Endothelial cell of umbilical vein (primary cell): Measurements from ENCODE around the gene CCDC93. TPM values are rescaled to one million over a fixed set of nuclear protein-coding genes. Genes with fewer than 3 reads are reported as not detected.

Experiments used
- BruUV-seq: library from RNA; stranded (reverse); fragments of 400-500 nt; replicated peaks from 2 replicates; lab custom pipeline; 2021; lab: Mats Ljungman, UMichigan
- CTCF ChIA-PET: fragments of 300-600, 350-600 bp; sonication (Branson Sonifier 250); formaldehyde crosslinking; loops from one replicate; lab custom pipeline; 2021; ENCODE audit warnings: antibody characterized with exemption, inconsistent platforms; lab: Charles Lee
- POLR2A ChIA-PET: fragments of 300-600, 350-600 bp; sonication (Branson Sonifier 250); formaldehyde crosslinking; loops from one replicate; lab custom pipeline; 2021; ENCODE audit warnings: antibody characterized with exemption, inconsistent platforms; lab: Charles Lee
- DNase-seq: peaks from one replicate; pipeline ENCODE4 v3.0.0-alpha.2; 2011; ENCODE audit warnings: low read depth, low spot score
- FAIRE-seq: peaks from 2 replicates; lab custom pipeline; 2011; peaks lifted over from hg19 to GRCh38; lab: Jason Lieb, UNC
- H2AFZ ChIP-seq: 2 replicates; pipeline ENCODE4 v1.6.0; 2012; ENCODE audit warnings: low read depth, low read length, control low read depth, inconsistent platforms
- H3K27ac ChIP-seq: 2 replicates; pipeline ENCODE4 v1.5.1; 2011; ENCODE audit warnings: low read depth, mild to moderate bottlenecking, control low read depth, low read length, moderate library complexity; ENCODE audit not compliant: insufficient read depth
- H3K27me3 ChIP-seq, 2 experiments: 2 replicates each; pipeline versions ENCODE4 v1.6.0 to v1.6.1; 2011; ENCODE audit warnings: low read length in 2 of 2, mixed read lengths in 1 of 2; ENCODE audit not compliant: control insufficient read depth in 2 of 2, insufficient read depth in 2 of 2
- H3K36me3 ChIP-seq, 2 experiments: 2 replicates in 1 of 2; 3 replicates in 1 of 2; pipeline ENCODE4 v1.5.1; 2011; ENCODE audit warnings: low read length in 2 of 2, mild to moderate bottlenecking in 1 of 2, moderate library complexity in 1 of 2; ENCODE audit not compliant: control insufficient read depth in 2 of 2, insufficient read depth in 2 of 2; ENCODE audit errors: extremely low read depth in 1 of 2
- H3K4me1 ChIP-seq: 3 replicates; pipeline ENCODE4 v1.5.1; 2011; ENCODE audit warnings: mild to moderate bottlenecking, low read length; ENCODE audit not compliant: control insufficient read depth, insufficient read depth; ENCODE audit errors: extremely low read depth
- H3K4me2 ChIP-seq: 2 replicates; pipeline ENCODE4 v1.6.1; 2011; ENCODE audit warnings: low read length, control low read depth, mixed read lengths; ENCODE audit not compliant: insufficient read depth
- H3K4me3 ChIP-seq, 3 experiments: fragments of 200-600 bp in 1 of 3; sonication (generic), shearing (Covaris generic) in 1 of 3; replicated peaks in 1 of 3; 2 replicates each; pipeline ENCODE4 v1.5.1; 2011 to 2016; ENCODE audit warnings: control low read depth in 3 of 3, low read length in 3 of 3, mild to moderate bottlenecking in 2 of 3, inconsistent platforms in 1 of 3, low read depth in 1 of 3, moderate library complexity in 1 of 3; ENCODE audit not compliant: insufficient read depth in 1 of 3
- H3K79me2 ChIP-seq: 2 replicates; pipeline ENCODE4 v1.6.0; 2012; ENCODE audit warnings: low read length, inconsistent platforms; ENCODE audit not compliant: control insufficient read depth, insufficient read depth
- H3K9ac ChIP-seq: replicated peaks from 2 replicates; pipeline ENCODE3; 2011; ENCODE audit warnings: low read length, control low read depth; ENCODE audit not compliant: insufficient read depth; ENCODE audit errors: extremely low read depth
- H3K9me1 ChIP-seq: replicated peaks from 3 replicates; pipeline ENCODE4 v1.6.0; 2011; ENCODE audit warnings: mild to moderate bottlenecking, low read length; ENCODE audit not compliant: control insufficient read depth, insufficient read depth; ENCODE audit errors: extremely low read depth
- H3K9me3 ChIP-seq: replicated peaks from 2 replicates; pipeline ENCODE4 v1.5.1; 2012; ENCODE audit warnings: low read length, inconsistent platforms; ENCODE audit not compliant: control insufficient read depth, insufficient read depth
- H4K20me1 ChIP-seq: replicated peaks from 2 replicates; pipeline ENCODE3; 2011; ENCODE audit warnings: mild to moderate bottlenecking, low read length; ENCODE audit not compliant: control insufficient read depth, insufficient read depth; ENCODE audit errors: extremely low read depth
- CTCF ChIP-seq, 2 donors: IDR thresholded peaks; 1 replicate in 1 of 2; 2 replicates in 1 of 2; pipeline ENCODE4 v1.5.1; 2011; ENCODE audit warnings: low read length in 2 of 2, mild to moderate bottlenecking in 2 of 2, moderate library complexity in 2 of 2, control low read depth in 1 of 2, inconsistent platforms in 1 of 2, low read depth in 1 of 2; ENCODE audit not compliant: insufficient read depth in 1 of 2; ENCODE audit errors: extremely low read depth in 1 of 2
- EZH2 ChIP-seq: IDR thresholded peaks from 2 replicates; pipeline ENCODE4 v1.6.1; 2012; ENCODE audit warnings: borderline replicate concordance, low read depth, mild to moderate bottlenecking, moderate library complexity, low read length, inconsistent platforms; ENCODE audit not compliant: severe bottlenecking
- FOS ChIP-seq: IDR thresholded peaks from 2 replicates; pipeline ENCODE4 v1.6.1; 2011; ENCODE audit warnings: mild to moderate bottlenecking, low read length, moderate library complexity, borderline replicate concordance; ENCODE audit not compliant: insufficient read depth
- JUN ChIP-seq: IDR thresholded peaks from 2 replicates; pipeline ENCODE4 v1.6.1; 2011; ENCODE audit warnings: borderline replicate concordance, low read depth; ENCODE audit not compliant: insufficient read length, insufficient read depth
- MYC ChIP-seq: IDR thresholded peaks from one replicate; pipeline ENCODE4 v1.6.1; 2011; ENCODE audit warnings: mild to moderate bottlenecking, low read depth, low read length
- dilution Hi-C: fragments of 300-500 bp; cut with MboI; formaldehyde crosslinking; loops from one replicate; pipeline ENCODE4 v1.15.0; 2019; ENCODE audit warnings: low sequenced_read_pairs; ENCODE audit not compliant: extremely low pct_ligation_motif_present
- intact Hi-C: fragments of 100-400 bp; cut with micrococcal nuclease; formaldehyde crosslinking; loops from one replicate; pipeline ENCODE4 v1.10.0; 2022
- polyA plus RNA-seq, 4 experiments: library from polyadenylated mRNA; depleted of rRNA in 3 of 4; stranded (reverse) in 3 of 4; unstranded in 1 of 4; fragments of >200 nt; gene quantifications; 2 replicates each; pipeline versions ENCODE4 v1.2.1 to v1.2.3, GENCODE V29; 2011 to 2012; ENCODE audit warnings: missing spikeins in 1 of 4
- total RNA-seq: library from RNA; stranded (reverse); gene quantifications from 2 replicates; pipeline ENCODE4 v1.2.3, GENCODE V29; 2021

Gene CCDC93
- total and polyA plus RNA-seq, 2 donors (not counting 3 experiments of a cell fraction or from before 2014, with no cell fraction given), result 13.8 to 35.1 TPM

GRCh38 chr2:118054213-118055008, 40.5 kb upstream of the CCDC93 start:
- Histone ChIP-seq H3K9me3 (no peaks in the 10 kb centered on the region), H3K4me2 (no peak overlapping the region), H3K27ac (no peak overlapping the region), H3K9me1 (no peaks in the 10 kb centered on the region), H3K27me3 (peaks cover 8 to 13% of the 10 kb centered on the region in 2 experiments), H3K9ac (no peak overlapping the region), H4K20me1 (no peaks in the 10 kb centered on the region), H3K4me3 (no peak overlapping the region), H3K36me3 (no peaks in the 10 kb centered on the region), H2AFZ (no peak overlapping the region), H3K4me1 (peaks cover 14% of the 10 kb centered on the region), H3K79me2 (no peaks in the 10 kb centered on the region)
- intact Hi-C loops (no loop called here), dilution Hi-C loops (no loop called here)
- ChIA-PET CTCF (interaction anchor here (0.6 to 2.9 kb wide), 2 partner anchors 8 to 18 kb away, joined by 3 to 16 read pairs; no protein-coding TSS in a partner anchor), POLR2A (no interaction called here)
- no TSS peak for BruUV-seq
- DNase-seq, result no peak
- TF ChIP-seq FOS, result no peak
- TF ChIP-seq JUN, result no peak
- no peak for TF ChIP-seq EZH2
- no peak for TF ChIP-seq MYC
- no peak for TF ChIP-seq CTCF (IDR thresholded peaks at IDR 0.05; ENCODE audit: extremely low read depth in 1 of 2, insufficient read depth in 1 of 2, low read depth in 1 of 2, low read length in 2 of 2)
- no peak for FAIRE-seq
